Bronchial epithelial cell (primary cell): ENCODE measurements around the gene AGBL1. TPM values are rescaled to one million over a fixed set of nuclear protein-coding genes. Genes with fewer than 3 reads are reported as not detected.

ENCODE experiments used
- DNase-seq: peaks from one replicate; pipeline ENCODE4 v3.0.0-alpha.2; 2010; ENCODE audit warnings: low read depth
- FAIRE-seq: peaks from 2 replicates; lab custom pipeline; 2011; peaks lifted over from hg19 to GRCh38; lab: Jason Lieb, UNC
- H3K27me3 ChIP-seq: 2 replicates; pipeline ENCODE4 v1.5.1; 2011; ENCODE audit warnings: low read length; ENCODE audit not compliant: control insufficient read depth, insufficient read depth
- H3K36me3 ChIP-seq: 2 replicates; pipeline ENCODE4 v1.5.1; 2011; ENCODE audit warnings: low read length; ENCODE audit not compliant: control insufficient read depth, insufficient read depth
- H3K4me3 ChIP-seq: 2 replicates; pipeline ENCODE4 v1.5.1; 2011; ENCODE audit warnings: mild to moderate bottlenecking, low read depth, low read length, control low read depth
- total RNA-seq: library from RNA; depleted of rRNA; stranded (reverse); fragments of >200 nt; gene quantifications from 2 replicates; pipeline ENCODE4 v1.2.1, GENCODE V29; 2014
- TF ChIP-seq, protein P1 (sequence below): IDR thresholded peaks from 2 replicates; pipeline ENCODE4 v1.5.1; 2011; ENCODE audit warnings: mild to moderate bottlenecking, moderate library complexity, low read length, control low read depth, inconsistent platforms; ENCODE audit not compliant: insufficient read depth, severe bottlenecking

Gene AGBL1
- total RNA-seq, 1 donor from 2014 or later: not detected

- H3K27me3 ChIP-seq: no peaks in the 10 kb centered on the region
- TF ChIP-seq, protein P1, sequence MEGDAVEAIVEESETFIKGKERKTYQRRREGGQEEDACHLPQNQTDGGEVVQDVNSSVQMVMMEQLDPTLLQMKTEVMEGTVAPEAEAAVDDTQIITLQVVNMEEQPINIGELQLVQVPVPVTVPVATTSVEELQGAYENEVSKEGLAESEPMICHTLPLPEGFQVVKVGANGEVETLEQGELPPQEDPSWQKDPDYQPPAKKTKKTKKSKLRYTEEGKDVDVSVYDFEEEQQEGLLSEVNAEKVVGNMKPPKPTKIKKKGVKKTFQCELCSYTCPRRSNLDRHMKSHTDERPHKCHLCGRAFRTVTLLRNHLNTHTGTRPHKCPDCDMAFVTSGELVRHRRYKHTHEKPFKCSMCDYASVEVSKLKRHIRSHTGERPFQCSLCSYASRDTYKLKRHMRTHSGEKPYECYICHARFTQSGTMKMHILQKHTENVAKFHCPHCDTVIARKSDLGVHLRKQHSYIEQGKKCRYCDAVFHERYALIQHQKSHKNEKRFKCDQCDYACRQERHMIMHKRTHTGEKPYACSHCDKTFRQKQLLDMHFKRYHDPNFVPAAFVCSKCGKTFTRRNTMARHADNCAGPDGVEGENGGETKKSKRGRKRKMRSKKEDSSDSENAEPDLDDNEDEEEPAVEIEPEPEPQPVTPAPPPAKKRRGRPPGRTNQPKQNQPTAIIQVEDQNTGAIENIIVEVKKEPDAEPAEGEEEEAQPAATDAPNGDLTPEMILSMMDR: no peak
- no peak for DNase-seq
- H3K4me3 ChIP-seq: no peak overlapping the region
- H3K36me3 ChIP-seq: no peaks in the 10 kb centered on the region
- no peak for FAIRE-seq
Observed at GRCh38 chr15:86754846-86755245, 675.2 kb downstream of the AGBL1 start.

DNA sequence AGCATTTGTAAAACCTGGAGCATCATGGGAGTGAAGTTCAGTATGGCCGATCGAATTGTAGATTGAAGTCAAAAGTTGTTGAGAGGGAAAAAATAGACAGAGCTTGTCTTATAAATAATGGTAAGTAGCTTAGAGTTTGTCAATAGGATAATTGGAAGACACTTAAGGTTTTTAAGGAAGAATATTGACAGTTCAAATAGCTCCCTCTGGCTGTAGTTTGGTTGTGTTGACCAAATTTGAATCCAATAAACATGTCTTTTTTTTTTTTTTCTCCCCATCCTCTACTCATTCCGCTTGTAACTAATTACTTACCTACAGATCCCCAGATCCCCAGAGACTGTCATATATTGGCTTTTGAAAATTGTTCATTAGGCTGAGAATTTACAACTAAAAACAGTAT, 677.0 kb downstream of the AGBL1 start:
- FAIRE-seq: no peak

DNA sequence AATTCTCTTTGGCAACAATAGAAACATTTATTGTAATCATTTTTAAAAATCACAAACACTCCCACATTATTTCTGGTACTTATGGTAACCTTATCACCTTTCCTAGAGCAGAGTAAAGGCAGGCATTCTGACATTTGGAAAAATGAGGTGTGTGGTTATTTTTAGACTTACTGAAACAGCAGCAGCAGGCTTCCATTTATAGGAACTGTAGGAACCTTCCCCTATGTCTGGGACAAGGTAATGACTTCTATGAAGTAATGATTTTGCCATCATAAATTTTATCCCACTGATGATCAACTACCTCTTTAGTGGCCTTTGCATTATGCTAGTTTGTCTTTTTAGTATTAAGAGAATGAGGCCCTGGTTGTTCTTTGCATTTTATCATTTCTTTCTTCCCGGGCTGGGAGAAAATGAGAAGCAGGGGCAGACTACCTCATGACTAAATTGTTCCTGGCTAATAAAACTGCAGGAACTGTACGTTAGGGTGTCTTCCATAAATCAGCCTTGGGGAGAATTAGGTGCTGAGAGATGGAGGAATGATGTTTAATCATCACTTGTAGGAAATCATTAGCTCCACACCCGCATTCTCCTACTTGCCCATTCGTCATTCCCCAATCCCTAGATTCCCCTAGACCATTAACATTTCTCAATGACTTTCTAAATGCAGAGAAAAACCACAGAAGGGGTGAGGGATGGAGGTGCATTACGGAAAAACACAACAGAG, 680.3 kb downstream of the AGBL1 start:
- FAIRE-seq: no peak
- no peaks in the 10 kb centered on the region for H3K36me3 ChIP-seq
- TF ChIP-seq, protein P1: no peak
- no peak for DNase-seq
- no peaks in the 10 kb centered on the region for H3K27me3 ChIP-seq
- H3K4me3 ChIP-seq: no peak overlapping the region

More for the DNA sequence above, 677.0 kb downstream of the AGBL1 start:
- Histone ChIP-seq H3K4me3 (no peak overlapping the region), H3K27me3 (no peaks in the 10 kb centered on the region), H3K36me3 (no peaks in the 10 kb centered on the region)
- peak; percentile 20 for DNase-seq
- TF ChIP-seq, protein P1: no peak

GRCh38 chr15:86762874-86763273, 683.2 kb downstream of the AGBL1 start:
- FAIRE-seq (no peak), DNase-seq (no peak)
- Histone ChIP-seq H3K4me3 (no peak overlapping the region), H3K27me3 (no peaks in the 10 kb centered on the region), H3K36me3 (no peaks in the 10 kb centered on the region)
- TF ChIP-seq, protein P1: no peak

- no peaks in the 10 kb centered on the region for H3K27me3 ChIP-seq
- H3K4me3 ChIP-seq: no peak overlapping the region
- TF ChIP-seq, protein P1: no peak
- FAIRE-seq (no peak), DNase-seq (no peak)
- no peaks in the 10 kb centered on the region for H3K36me3 ChIP-seq
Observed at GRCh38 chr15:86764021-86764420, 684.4 kb downstream of the AGBL1 start.

GRCh38 chr15:86765281-86765680, 685.6 kb downstream of the AGBL1 start:
- Histone ChIP-seq H3K4me3 (no peak overlapping the region), H3K27me3 (no peaks in the 10 kb centered on the region), H3K36me3 (no peaks in the 10 kb centered on the region)
- DNase-seq: no peak
- FAIRE-seq: no peak
- TF ChIP-seq, protein P1: no peak
